ENCODE measurements around the gene SYT9. TPM values are rescaled to one million over a fixed set of nuclear protein-coding genes. Genes with fewer than 3 reads are reported as not detected.

SYT9 gene
- total RNA-seq, 1 donor from 2014 or later: 0.52 TPM

- no peak overlapping the region for H3K27ac ChIP-seq (ENCODE audit: low read depth, low read length)
- no peaks in the 10 kb centered on the region for H3K36me3 ChIP-seq (ENCODE audit: control insufficient read depth in 3 of 3, insufficient read depth in 3 of 3, low read length in 3 of 3)
- no peak overlapping the region for H3K4me3 ChIP-seq (ENCODE audit: low read length in 3 of 3)
These were observed 41.2 kb downstream of the SYT9 start for GRCh38 chr11:7292922-7293321.

GRCh38 chr11:7299393-7299792, 47.7 kb downstream of the SYT9 start:
- no peaks in the 10 kb centered on the region for H3K9me3 ChIP-seq (ENCODE audit: control insufficient read depth in 3 of 3, low read length in 3 of 3)
- no peaks in the 10 kb centered on the region for H3K4me1 ChIP-seq (ENCODE audit: control insufficient read depth in 3 of 3, insufficient read depth in 3 of 3, low read length in 3 of 3)
- H3K9ac ChIP-seq (ENCODE audit: low read depth in 1 of 3, low read length in 3 of 3): no peak overlapping the region
- H3K27ac ChIP-seq (ENCODE audit: low read depth, low read length): no peak overlapping the region
- H3K4me3 ChIP-seq (ENCODE audit: low read length in 3 of 3): no peak overlapping the region
- H3K36me3 ChIP-seq (ENCODE audit: control insufficient read depth in 3 of 3, insufficient read depth in 3 of 3, low read length in 3 of 3): no peaks in the 10 kb centered on the region
- no peaks in the 10 kb centered on the region for H3K27me3 ChIP-seq (ENCODE audit: control insufficient read depth in 3 of 3, insufficient read depth in 3 of 3, low read length in 3 of 3)

More at GRCh38 chr11:7292922-7293321, 41.2 kb downstream of the SYT9 start:
- H3K4me1 ChIP-seq (ENCODE audit: control insufficient read depth in 3 of 3, insufficient read depth in 3 of 3, low read length in 3 of 3): no peaks in the 10 kb centered on the region
- no peaks in the 10 kb centered on the region for H3K9me3 ChIP-seq (ENCODE audit: control insufficient read depth in 3 of 3, low read length in 3 of 3)
- H3K9ac ChIP-seq (ENCODE audit: low read depth in 1 of 3, low read length in 3 of 3): no peak overlapping the region
- no peaks in the 10 kb centered on the region for H3K27me3 ChIP-seq (ENCODE audit: control insufficient read depth in 3 of 3, insufficient read depth in 3 of 3, low read length in 3 of 3)

GRCh38 chr11:7300281-7300680, 48.6 kb downstream of the SYT9 start:
- H3K4me1 ChIP-seq (ENCODE audit: control insufficient read depth in 3 of 3, insufficient read depth in 3 of 3, low read length in 3 of 3): no peaks in the 10 kb centered on the region
- H3K9me3 ChIP-seq (ENCODE audit: control insufficient read depth in 3 of 3, low read length in 3 of 3): no peaks in the 10 kb centered on the region
- no peaks in the 10 kb centered on the region for H3K27me3 ChIP-seq (ENCODE audit: control insufficient read depth in 3 of 3, insufficient read depth in 3 of 3, low read length in 3 of 3)
- no peaks in the 10 kb centered on the region for H3K36me3 ChIP-seq (ENCODE audit: control insufficient read depth in 3 of 3, insufficient read depth in 3 of 3, low read length in 3 of 3)
- H3K27ac ChIP-seq (ENCODE audit: low read depth, low read length): no peak overlapping the region
- no peak overlapping the region for H3K9ac ChIP-seq (ENCODE audit: low read depth in 1 of 3, low read length in 3 of 3)
- H3K4me3 ChIP-seq (ENCODE audit: low read length in 3 of 3): no peak overlapping the region

- Histone ChIP-seq H3K4me1 (ENCODE audit: control insufficient read depth in 3 of 3, insufficient read depth in 3 of 3, low read length in 3 of 3) (no peaks in the 10 kb centered on the region), H3K27me3 (ENCODE audit: control insufficient read depth in 3 of 3, insufficient read depth in 3 of 3, low read length in 3 of 3) (no peaks in the 10 kb centered on the region), H3K4me3 (ENCODE audit: low read length in 3 of 3) (no peak overlapping the region), H3K9ac (ENCODE audit: low read depth in 1 of 3, low read length in 3 of 3) (no peak overlapping the region), H3K9me3 (ENCODE audit: control insufficient read depth in 3 of 3, low read length in 3 of 3) (no peaks in the 10 kb centered on the region), H3K27ac (ENCODE audit: low read depth, low read length) (no peak overlapping the region), H3K36me3 (ENCODE audit: control insufficient read depth in 3 of 3, insufficient read depth in 3 of 3, low read length in 3 of 3) (no peaks in the 10 kb centered on the region)
These were observed 51.4 kb downstream of the SYT9 start for GRCh38 chr11:7303146-7303545.

- no peaks in the 10 kb centered on the region for H3K9me3 ChIP-seq (ENCODE audit: control insufficient read depth in 3 of 3, low read length in 3 of 3)
- no peaks in the 10 kb centered on the region for H3K27me3 ChIP-seq (ENCODE audit: control insufficient read depth in 3 of 3, insufficient read depth in 3 of 3, low read length in 3 of 3)
- H3K9ac ChIP-seq (ENCODE audit: low read depth in 1 of 3, low read length in 3 of 3): no peak overlapping the region
- no peak overlapping the region for H3K4me3 ChIP-seq (ENCODE audit: low read length in 3 of 3)
- no peaks in the 10 kb centered on the region for H3K4me1 ChIP-seq (ENCODE audit: control insufficient read depth in 3 of 3, insufficient read depth in 3 of 3, low read length in 3 of 3)
- H3K36me3 ChIP-seq (ENCODE audit: control insufficient read depth in 3 of 3, insufficient read depth in 3 of 3, low read length in 3 of 3): no peaks in the 10 kb centered on the region
- no peak overlapping the region for H3K27ac ChIP-seq (ENCODE audit: low read depth, low read length)
These were observed 55.2 kb downstream of the SYT9 start for GRCh38 chr11:7306900-7307299.

- H3K9me3 ChIP-seq (ENCODE audit: control insufficient read depth in 3 of 3, low read length in 3 of 3): no peaks in the 10 kb centered on the region
- H3K9ac ChIP-seq (ENCODE audit: low read depth in 1 of 3, low read length in 3 of 3): no peak overlapping the region
- no peak overlapping the region for H3K4me3 ChIP-seq (ENCODE audit: low read length in 3 of 3)
- no peaks in the 10 kb centered on the region for H3K4me1 ChIP-seq (ENCODE audit: control insufficient read depth in 3 of 3, insufficient read depth in 3 of 3, low read length in 3 of 3)
- H3K27ac ChIP-seq (ENCODE audit: low read depth, low read length): no peak overlapping the region
- H3K36me3 ChIP-seq (ENCODE audit: control insufficient read depth in 3 of 3, insufficient read depth in 3 of 3, low read length in 3 of 3): no peaks in the 10 kb centered on the region
- H3K27me3 ChIP-seq (ENCODE audit: control insufficient read depth in 3 of 3, insufficient read depth in 3 of 3, low read length in 3 of 3): no peaks in the 10 kb centered on the region
These were observed 56.1 kb downstream of the SYT9 start for GRCh38 chr11:7307836-7308235.

- Histone ChIP-seq H3K4me3 (ENCODE audit: low read length in 3 of 3) (no peak overlapping the region), H3K27ac (ENCODE audit: low read depth, low read length) (no peak overlapping the region), H3K4me1 (ENCODE audit: control insufficient read depth in 3 of 3, insufficient read depth in 3 of 3, low read length in 3 of 3) (no peaks in the 10 kb centered on the region), H3K9ac (ENCODE audit: low read depth in 1 of 3, low read length in 3 of 3) (no peak overlapping the region), H3K9me3 (ENCODE audit: control insufficient read depth in 3 of 3, low read length in 3 of 3) (no peaks in the 10 kb centered on the region), H3K27me3 (ENCODE audit: control insufficient read depth in 3 of 3, insufficient read depth in 3 of 3, low read length in 3 of 3) (no peaks in the 10 kb centered on the region), H3K36me3 (ENCODE audit: control insufficient read depth in 3 of 3, insufficient read depth in 3 of 3, low read length in 3 of 3) (no peaks in the 10 kb centered on the region)
These were observed 60.2 kb downstream of the SYT9 start for GRCh38 chr11:7311903-7312302.

GRCh38 chr11:7314811-7315604, 63.3 kb downstream of the SYT9 start:
- H3K4me3 ChIP-seq (ENCODE audit: low read length in 3 of 3): no peak overlapping the region
- no peak overlapping the region for H3K9ac ChIP-seq (ENCODE audit: low read depth in 1 of 3, low read length in 3 of 3)
- H3K27me3 ChIP-seq (ENCODE audit: control insufficient read depth in 3 of 3, insufficient read depth in 3 of 3, low read length in 3 of 3): no peaks in the 10 kb centered on the region
- H3K4me1 ChIP-seq (ENCODE audit: control insufficient read depth in 3 of 3, insufficient read depth in 3 of 3, low read length in 3 of 3): no peaks in the 10 kb centered on the region
- no peak overlapping the region for H3K27ac ChIP-seq (ENCODE audit: low read depth, low read length)
- no peaks in the 10 kb centered on the region for H3K9me3 ChIP-seq (ENCODE audit: control insufficient read depth in 3 of 3, low read length in 3 of 3)
- no peaks in the 10 kb centered on the region for H3K36me3 ChIP-seq (ENCODE audit: control insufficient read depth in 3 of 3, insufficient read depth in 3 of 3, low read length in 3 of 3)

- Histone ChIP-seq H3K27me3 (ENCODE audit: control insufficient read depth in 3 of 3, insufficient read depth in 3 of 3, low read length in 3 of 3) (no peaks in the 10 kb centered on the region), H3K9ac (ENCODE audit: low read depth in 1 of 3, low read length in 3 of 3) (no peak overlapping the region), H3K36me3 (ENCODE audit: control insufficient read depth in 3 of 3, insufficient read depth in 3 of 3, low read length in 3 of 3) (no peaks in the 10 kb centered on the region), H3K9me3 (ENCODE audit: control insufficient read depth in 3 of 3, low read length in 3 of 3) (no peaks in the 10 kb centered on the region), H3K4me1 (ENCODE audit: control insufficient read depth in 3 of 3, insufficient read depth in 3 of 3, low read length in 3 of 3) (no peaks in the 10 kb centered on the region), H3K27ac (ENCODE audit: low read depth, low read length) (no peak overlapping the region), H3K4me3 (ENCODE audit: low read length in 3 of 3) (no peak overlapping the region)
These were observed 67.8 kb downstream of the SYT9 start for GRCh38 chr11:7319501-7319900.

GRCh38 chr11:7320306-7320705, 68.6 kb downstream of the SYT9 start:
- Histone ChIP-seq H3K4me1 (ENCODE audit: control insufficient read depth in 3 of 3, insufficient read depth in 3 of 3, low read length in 3 of 3) (no peaks in the 10 kb centered on the region), H3K27me3 (ENCODE audit: control insufficient read depth in 3 of 3, insufficient read depth in 3 of 3, low read length in 3 of 3) (no peaks in the 10 kb centered on the region), H3K9me3 (ENCODE audit: control insufficient read depth in 3 of 3, low read length in 3 of 3) (no peaks in the 10 kb centered on the region), H3K27ac (ENCODE audit: low read depth, low read length) (no peak overlapping the region), H3K9ac (ENCODE audit: low read depth in 1 of 3, low read length in 3 of 3) (no peak overlapping the region), H3K4me3 (ENCODE audit: low read length in 3 of 3) (no peak overlapping the region), H3K36me3 (ENCODE audit: control insufficient read depth in 3 of 3, insufficient read depth in 3 of 3, low read length in 3 of 3) (no peaks in the 10 kb centered on the region)

Measured in skeletal muscle tissue (tissue), 4 donors.